ENCODE data around the gene DDX1. TPM values are rescaled to one million over a fixed set of nuclear protein-coding genes. Genes with fewer than 3 reads are reported as not detected.

Gene DDX1
- total and polyA plus RNA-seq, 10 of the 15 experiments (the other 5 are each of a cell fraction or from before 2014, with no cell fraction given): 53.2 to 134 (median 85.6) TPM

- no peak overlapping the region for H3K4me3 ChIP-seq
- in situ Hi-C loops (cut with MboI) (loop anchor here (10.0 kb wide), 1 partner anchor 654 kb away; no protein-coding TSS in a partner anchor), intact Hi-C loops (cut with micrococcal nuclease; ENCODE audit: unreplicated experiment) (no loop called here)
- no peak overlapping the region for H3K4me2 ChIP-seq (ENCODE audit: control insufficient read depth, insufficient read depth)
- ChIA-PET POLR2A (no interaction called here), SMC1A (ENCODE audit: uncharacterized antibody, unreplicated experiment) (interaction anchor here (0.7 to 1.8 kb wide), 4 partner anchors 8 to 16 kb away, joined by 3 to 5 read pairs (median 3); no protein-coding TSS in a partner anchor), RAD21 (ENCODE audit: unreplicated experiment) (interaction anchor here (0.6 kb wide), 1 partner anchor 229 kb away, joined by 3 read pairs; no protein-coding TSS in a partner anchor), CTCF (interaction anchor here (0.6 to 3.1 kb wide), 4 partner anchors 9 to 652 kb away, joined by 3 to 11 read pairs (median 3); no protein-coding TSS in a partner anchor)
- no peaks in the 10 kb centered on the region for H3K27me3 ChIP-seq (replicated peaks in 1 of 2; ENCODE audit: control insufficient read depth in 2 of 2, insufficient read depth in 2 of 2, low read length in 1 of 2)
- no TSS peak for BruUV-seq (replicated peaks)
- DNase-seq (ENCODE audit: low read depth, low spot score) (no peak), FAIRE-seq (no peak), ATAC-seq (no peak)
- H3K9ac ChIP-seq (ENCODE audit: control insufficient read depth, insufficient read depth, low read length): no peak overlapping the region
- H4K20me1 ChIP-seq (ENCODE audit: control insufficient read depth, insufficient read depth): no peaks in the 10 kb centered on the region
- H3K79me2 ChIP-seq (ENCODE audit: control insufficient read depth, insufficient read depth, low read length): no peaks in the 10 kb centered on the region
- no peak overlapping the region for H2AFZ ChIP-seq (ENCODE audit: control insufficient read depth, low read depth, low read length)
- no peaks in the 10 kb centered on the region for H3K4me1 ChIP-seq (ENCODE audit: control insufficient read depth, insufficient read depth, low read length)
- peaks cover 8 to 29% of the 10 kb centered on the region in 2 experiments; a peak in 3 of 4 replicates for H3K36me3 ChIP-seq (ENCODE audit: control insufficient read depth in 2 of 2, insufficient read depth in 2 of 2, low read length in 1 of 2)
- 99% methylated on average over 4 of the region's 4 CpGs for WGBS (ENCODE audit: insufficient coverage, insufficient replicate concordance, low lambda C conversion rate, missing lambda C conversion rate)
- H3K9me3 ChIP-seq (replicated peaks; ENCODE audit: control insufficient read depth, insufficient read depth, low read length): no peaks in the 10 kb centered on the region
- no peak overlapping the region for H3K27ac ChIP-seq (ENCODE audit: control insufficient read depth, insufficient read depth)
- no peak for TF ChIP-seq SMARCA5 (IDR thresholded peaks at IDR 0.05)
- TF ChIP-seq HCFC1 (IDR thresholded peaks at IDR 0.05; ENCODE audit: low read length): no peak
- TF ChIP-seq JUND (IDR thresholded peaks at IDR 0.05; ENCODE audit: low read depth, low read length): no peak
- TF ChIP-seq CTCF (IDR thresholded peaks at IDR 0.05 in 2 of 3, conservative IDR thresholded peaks at IDR 0.05 in 1 of 3; ENCODE audit: control insufficient read depth in 2 of 3, extremely low read depth in 1 of 3, insufficient read depth in 1 of 3, low read depth in 3 of 3, low read length in 3 of 3): no peak
- TF ChIP-seq CEBPZ (IDR thresholded peaks at IDR 0.05; ENCODE audit: low read depth, low read length): no peak
- no peak for TF ChIP-seq TCF7 (IDR thresholded peaks at IDR 0.05; ENCODE audit: borderline replicate concordance)
- TF ChIP-seq, protein P1, sequence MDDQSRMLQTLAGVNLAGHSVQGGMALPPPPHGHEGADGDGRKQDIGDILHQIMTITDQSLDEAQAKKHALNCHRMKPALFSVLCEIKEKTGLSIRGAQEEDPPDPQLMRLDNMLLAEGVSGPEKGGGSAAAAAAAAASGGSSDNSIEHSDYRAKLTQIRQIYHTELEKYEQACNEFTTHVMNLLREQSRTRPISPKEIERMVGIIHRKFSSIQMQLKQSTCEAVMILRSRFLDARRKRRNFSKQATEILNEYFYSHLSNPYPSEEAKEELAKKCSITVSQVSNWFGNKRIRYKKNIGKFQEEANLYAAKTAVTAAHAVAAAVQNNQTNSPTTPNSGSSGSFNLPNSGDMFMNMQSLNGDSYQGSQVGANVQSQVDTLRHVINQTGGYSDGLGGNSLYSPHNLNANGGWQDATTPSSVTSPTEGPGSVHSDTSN (IDR thresholded peaks at IDR 0.05; ENCODE audit: insufficient replicate concordance, low read depth, low read length): no peak
- no peak for TF ChIP-seq SP1 (IDR thresholded peaks at IDR 0.05; ENCODE audit: low read depth, low read length)
- no peak for TF ChIP-seq CHD2 (IDR thresholded peaks at IDR 0.05; ENCODE audit: borderline replicate concordance, low read depth, low read length)
- TF ChIP-seq ZBTB33 (IDR thresholded peaks at IDR 0.05): no peak
- TF ChIP-seq, protein P2, sequence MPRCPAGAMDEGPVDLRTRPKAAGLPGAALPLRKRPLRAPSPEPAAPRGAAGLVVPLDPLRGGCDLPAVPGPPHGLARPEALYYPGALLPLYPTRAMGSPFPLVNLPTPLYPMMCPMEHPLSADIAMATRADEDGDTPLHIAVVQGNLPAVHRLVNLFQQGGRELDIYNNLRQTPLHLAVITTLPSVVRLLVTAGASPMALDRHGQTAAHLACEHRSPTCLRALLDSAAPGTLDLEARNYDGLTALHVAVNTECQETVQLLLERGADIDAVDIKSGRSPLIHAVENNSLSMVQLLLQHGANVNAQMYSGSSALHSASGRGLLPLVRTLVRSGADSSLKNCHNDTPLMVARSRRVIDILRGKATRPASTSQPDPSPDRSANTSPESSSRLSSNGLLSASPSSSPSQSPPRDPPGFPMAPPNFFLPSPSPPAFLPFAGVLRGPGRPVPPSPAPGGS (IDR thresholded peaks at IDR 0.05; ENCODE audit: borderline replicate concordance, insufficient read depth, low read depth, low read length, poor library complexity, severe bottlenecking): no peak
- no peak for TF ChIP-seq NFXL1 (IDR thresholded peaks at IDR 0.05; ENCODE audit: borderline replicate concordance)
Observed at GRCh38 chr2:15630121-15630977, 38.7 kb downstream of the DDX1 start.
